Kidney epithelial cell (primary cell): Measurements from ENCODE around the gene SPINK1. TPM values are rescaled to one million over a fixed set of nuclear protein-coding genes. Genes with fewer than 3 reads are reported as not detected.

Source experiments
- DNase-seq: peaks from one replicate; pipeline ENCODE4 v3.0.0-alpha.2; 2010; ENCODE audit warnings: low read depth
- H3K27me3 ChIP-seq: 2 replicates; pipeline ENCODE4 v1.6.0; 2011; ENCODE audit warnings: low read length; ENCODE audit not compliant: control insufficient read depth, insufficient read depth
- H3K36me3 ChIP-seq: 2 replicates; pipeline ENCODE4 v1.5.1; 2011; ENCODE audit warnings: low read length; ENCODE audit not compliant: control insufficient read depth, insufficient read depth
- H3K4me3 ChIP-seq: 2 replicates; pipeline ENCODE4 v1.5.1; 2011; ENCODE audit warnings: low read depth, mild to moderate bottlenecking, control low read depth, low read length
- total RNA-seq: library from RNA; depleted of rRNA; stranded (reverse); fragments of >200 nt; gene quantifications from 2 replicates; pipeline ENCODE4 v1.2.3, GENCODE V29; 2015
- TF ChIP-seq, protein P1 (sequence below): IDR thresholded peaks from 2 replicates; pipeline ENCODE4 v1.5.1; 2011; ENCODE audit warnings: mild to moderate bottlenecking, moderate library complexity, low read length, control low read depth, inconsistent platforms; ENCODE audit not compliant: insufficient read depth, poor library complexity, severe bottlenecking

The SPINK1 gene
- total RNA-seq, 1 donor from 2014 or later = not detected

DNA sequence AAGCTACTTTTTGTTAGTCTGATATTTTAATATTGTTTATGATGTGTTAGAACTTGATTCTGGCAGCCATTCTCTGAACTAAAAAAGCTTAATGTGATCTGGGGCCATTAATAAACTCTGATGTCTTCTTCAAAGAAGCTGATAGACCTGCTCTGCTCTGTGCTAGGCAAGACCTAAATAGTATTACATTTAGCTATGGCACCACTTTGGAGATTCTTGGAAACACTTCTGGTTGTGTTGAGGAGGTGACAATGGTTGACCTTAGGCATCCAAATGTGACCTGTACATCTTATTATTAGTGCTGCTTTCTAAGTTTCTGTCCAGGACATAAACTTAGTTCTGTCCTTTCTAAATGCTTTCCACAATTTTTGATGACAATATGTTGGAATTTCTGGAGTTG lies 25.3 kb upstream of the SPINK1 start:
- Histone ChIP-seq H3K27me3 (no peaks in the 10 kb centered on the region), H3K36me3 (no peaks in the 10 kb centered on the region), H3K4me3 (no peak overlapping the region)
- TF ChIP-seq, protein P1, sequence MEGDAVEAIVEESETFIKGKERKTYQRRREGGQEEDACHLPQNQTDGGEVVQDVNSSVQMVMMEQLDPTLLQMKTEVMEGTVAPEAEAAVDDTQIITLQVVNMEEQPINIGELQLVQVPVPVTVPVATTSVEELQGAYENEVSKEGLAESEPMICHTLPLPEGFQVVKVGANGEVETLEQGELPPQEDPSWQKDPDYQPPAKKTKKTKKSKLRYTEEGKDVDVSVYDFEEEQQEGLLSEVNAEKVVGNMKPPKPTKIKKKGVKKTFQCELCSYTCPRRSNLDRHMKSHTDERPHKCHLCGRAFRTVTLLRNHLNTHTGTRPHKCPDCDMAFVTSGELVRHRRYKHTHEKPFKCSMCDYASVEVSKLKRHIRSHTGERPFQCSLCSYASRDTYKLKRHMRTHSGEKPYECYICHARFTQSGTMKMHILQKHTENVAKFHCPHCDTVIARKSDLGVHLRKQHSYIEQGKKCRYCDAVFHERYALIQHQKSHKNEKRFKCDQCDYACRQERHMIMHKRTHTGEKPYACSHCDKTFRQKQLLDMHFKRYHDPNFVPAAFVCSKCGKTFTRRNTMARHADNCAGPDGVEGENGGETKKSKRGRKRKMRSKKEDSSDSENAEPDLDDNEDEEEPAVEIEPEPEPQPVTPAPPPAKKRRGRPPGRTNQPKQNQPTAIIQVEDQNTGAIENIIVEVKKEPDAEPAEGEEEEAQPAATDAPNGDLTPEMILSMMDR = no peak
- no peak for DNase-seq

DNA sequence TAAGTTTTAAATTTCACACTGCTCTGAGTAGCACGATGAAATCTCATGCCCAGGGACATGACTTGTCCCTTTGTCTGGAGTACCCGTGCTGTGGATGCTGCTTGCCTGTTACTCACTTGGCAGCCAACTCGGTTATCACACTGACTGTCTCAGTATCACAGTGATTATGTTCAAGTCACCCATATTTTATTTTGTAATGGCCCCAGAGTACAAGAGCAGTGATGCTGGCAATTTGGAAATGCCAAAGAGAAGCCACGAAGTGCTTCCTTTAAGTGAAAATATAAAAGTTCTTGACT lies 24.3 kb upstream of the SPINK1 start:
- TF ChIP-seq, protein P1 = no peak

DNA sequence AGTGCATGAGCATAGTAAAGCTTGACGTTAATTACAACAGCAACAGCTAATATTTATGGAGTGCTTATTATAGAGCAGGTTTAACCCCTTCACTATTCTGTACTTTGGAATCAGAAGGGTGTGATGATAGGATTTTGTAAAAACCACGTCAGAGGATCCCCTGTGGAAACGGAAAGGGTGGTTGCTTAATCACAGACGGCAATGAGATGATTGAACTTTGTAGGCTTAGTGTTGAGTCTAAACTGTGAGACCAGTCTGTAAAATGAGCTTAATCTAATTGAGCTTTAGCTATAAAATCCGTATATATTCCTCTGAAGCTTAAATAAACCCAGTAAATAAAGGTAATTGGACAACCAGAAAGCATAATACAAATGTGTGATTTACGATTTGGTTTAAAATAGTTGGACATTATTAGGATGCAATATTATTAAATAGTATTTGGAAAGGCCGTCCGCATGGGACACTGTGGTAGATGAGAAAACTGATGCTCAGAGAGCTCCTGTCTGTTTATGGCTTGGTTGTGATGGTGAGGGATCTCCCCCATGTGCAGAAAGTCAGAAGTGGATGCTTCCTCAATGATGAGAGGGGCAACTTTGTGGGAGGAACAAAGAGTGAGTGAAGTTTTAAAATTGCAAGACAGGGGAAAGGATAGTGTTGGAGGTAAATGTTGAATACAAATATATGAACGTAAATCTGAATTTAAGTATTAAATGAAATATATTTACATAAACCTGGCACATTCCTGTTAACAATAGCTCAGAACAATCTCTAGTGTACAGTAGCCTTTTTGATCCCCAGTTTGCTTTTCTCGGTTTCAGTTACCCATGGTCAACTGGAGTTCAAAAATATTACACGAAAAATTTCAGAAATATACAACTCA lies 23.7 kb upstream of the SPINK1 start:
- Histone ChIP-seq H3K36me3 (no peaks in the 10 kb centered on the region), H3K4me3 (no peak overlapping the region), H3K27me3 (no peaks in the 10 kb centered on the region)
- TF ChIP-seq, protein P1 = no peak
- DNase-seq = no peak

More for the DNA sequence above, 24.3 kb upstream of the SPINK1 start:
- H3K4me3 ChIP-seq = no peak overlapping the region
- DNase-seq = no peak
- H3K27me3 ChIP-seq = no peaks in the 10 kb centered on the region
- H3K36me3 ChIP-seq = no peaks in the 10 kb centered on the region

DNA sequence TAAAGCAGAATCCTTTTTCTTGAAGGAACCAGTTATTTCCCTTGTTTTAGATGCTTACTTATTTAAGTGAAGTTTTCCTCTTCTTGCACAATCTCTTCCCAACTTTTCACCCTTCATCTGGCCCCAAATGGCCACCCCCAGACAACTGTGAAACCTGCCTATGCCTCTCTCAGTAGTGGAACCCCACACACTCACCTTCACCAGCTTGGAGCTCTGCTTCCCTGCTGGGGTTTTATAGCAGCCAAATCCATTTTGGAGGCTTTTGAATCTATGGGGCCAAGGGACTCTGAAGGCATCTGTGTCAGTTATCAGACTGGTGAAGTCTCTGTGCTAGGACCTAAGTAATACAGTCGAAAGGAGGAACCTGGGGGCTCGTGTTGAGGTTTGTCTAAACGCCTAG lies 22.9 kb upstream of the SPINK1 start:
- H3K27me3 ChIP-seq = no peaks in the 10 kb centered on the region
- H3K4me3 ChIP-seq = no peak overlapping the region
- TF ChIP-seq, protein P1 = no peak
- DNase-seq = no peak
- H3K36me3 ChIP-seq = no peaks in the 10 kb centered on the region

DNA sequence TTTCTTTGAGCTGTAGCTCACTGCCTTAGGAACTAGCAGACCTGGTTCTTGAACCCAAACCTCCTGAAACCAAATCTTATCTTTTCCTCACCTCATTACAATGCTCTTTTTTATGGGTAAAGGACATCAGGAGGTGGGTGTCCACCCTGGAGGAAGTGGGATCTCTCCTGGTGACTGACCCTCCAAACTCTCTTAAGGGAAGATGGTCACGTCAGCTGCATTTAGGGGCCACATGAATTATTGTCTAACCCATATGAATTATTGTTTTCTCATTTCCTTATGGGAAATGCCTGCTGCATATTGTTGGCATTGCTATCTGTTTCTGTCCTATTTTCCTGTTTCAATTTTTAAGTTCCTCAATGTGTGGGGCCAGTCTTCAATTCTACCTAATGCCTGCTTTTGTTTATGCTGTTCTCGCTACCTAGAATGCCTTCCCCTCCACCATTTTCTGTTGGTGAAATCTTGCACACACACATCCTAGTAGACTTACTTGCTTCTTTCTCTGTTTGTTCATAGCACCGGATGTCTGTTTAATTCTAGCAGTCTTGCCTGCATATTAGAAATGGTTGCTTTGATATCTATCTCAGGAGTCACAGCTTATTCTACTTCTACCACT lies 22.0 kb upstream of the SPINK1 start:
- H3K27me3 ChIP-seq = no peaks in the 10 kb centered on the region
- TF ChIP-seq, protein P1 = no peak
- DNase-seq = no peak
- no peak overlapping the region for H3K4me3 ChIP-seq
- no peaks in the 10 kb centered on the region for H3K36me3 ChIP-seq
